Measurements from ENCODE around the gene SEC23IP. TPM values are rescaled to one million over a fixed set of nuclear protein-coding genes. Genes with fewer than 3 reads are reported as not detected.

SEC23IP gene
- polyA plus RNA-seq, 3 donors: 64.8 to 71.2 (median 70.8) TPM

DNA sequence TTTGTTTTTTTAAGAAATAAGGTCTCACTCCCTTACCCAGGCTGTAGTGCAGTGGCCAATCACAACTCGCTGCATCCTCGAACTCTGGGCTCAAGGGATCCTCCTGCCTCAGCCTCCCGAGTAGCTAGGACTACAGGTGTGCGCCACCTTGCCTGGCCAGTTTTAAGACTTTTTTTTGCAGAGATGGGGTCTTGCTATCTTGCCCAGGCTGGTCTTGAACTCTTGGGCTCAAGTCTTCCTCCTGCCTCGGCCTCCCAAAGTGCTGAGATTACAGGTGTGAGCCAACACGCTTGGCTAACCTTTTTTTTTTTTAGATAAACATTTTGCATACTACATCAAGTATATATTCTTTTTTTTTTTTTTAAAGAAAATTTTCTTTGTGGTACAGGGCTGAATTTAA is 18.2 kb downstream of the SEC23IP start:
- no peak for DNase-seq (ENCODE audit: extremely low read depth in 1 of 11, low read depth in 9 of 11, low spot score in 4 of 11)

DNA sequence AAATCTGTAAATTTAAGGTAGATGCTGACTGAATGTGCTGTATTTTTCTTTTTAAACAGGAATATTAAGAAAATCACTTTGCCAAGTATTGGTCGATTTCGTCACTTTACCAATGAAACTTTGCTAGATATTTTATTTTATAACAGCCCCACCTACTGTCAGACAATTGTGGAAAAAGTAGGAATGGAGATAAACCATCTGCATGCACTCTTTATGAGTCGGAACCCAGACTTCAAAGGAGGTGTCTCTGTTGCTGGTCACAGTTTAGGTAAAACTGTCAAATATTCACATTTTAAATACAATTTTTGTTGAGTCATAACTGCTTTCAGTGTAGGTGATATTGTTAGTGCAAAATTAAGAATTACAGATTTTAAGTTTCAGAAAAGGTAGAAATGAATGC is 25.2 kb downstream of the SEC23IP start:
- DNase-seq (ENCODE audit: extremely low read depth in 1 of 11, low read depth in 9 of 11, low spot score in 4 of 11): no peak

DNA sequence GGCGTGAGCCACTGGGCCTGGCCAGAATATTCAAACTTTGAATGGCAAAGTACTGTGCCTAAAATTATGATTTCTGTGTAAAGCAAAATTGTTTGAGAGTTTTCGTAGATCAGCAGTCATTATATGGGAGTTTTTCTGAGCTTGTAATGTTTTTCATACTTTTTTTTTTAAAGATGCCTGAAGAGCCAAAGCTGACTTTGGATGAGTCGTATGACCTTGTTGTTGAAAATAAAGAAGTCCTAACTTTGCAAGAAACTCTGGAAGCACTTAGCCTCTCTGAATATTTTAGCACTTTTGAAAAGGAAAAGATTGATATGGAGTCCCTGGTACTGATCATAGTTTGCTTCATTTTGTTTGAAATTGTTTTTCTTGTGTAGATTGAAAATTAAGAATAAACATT is 26.7 kb downstream of the SEC23IP start:
- DNase-seq (ENCODE audit: extremely low read depth in 1 of 11, low read depth in 9 of 11, low spot score in 4 of 11): no peak

DNA sequence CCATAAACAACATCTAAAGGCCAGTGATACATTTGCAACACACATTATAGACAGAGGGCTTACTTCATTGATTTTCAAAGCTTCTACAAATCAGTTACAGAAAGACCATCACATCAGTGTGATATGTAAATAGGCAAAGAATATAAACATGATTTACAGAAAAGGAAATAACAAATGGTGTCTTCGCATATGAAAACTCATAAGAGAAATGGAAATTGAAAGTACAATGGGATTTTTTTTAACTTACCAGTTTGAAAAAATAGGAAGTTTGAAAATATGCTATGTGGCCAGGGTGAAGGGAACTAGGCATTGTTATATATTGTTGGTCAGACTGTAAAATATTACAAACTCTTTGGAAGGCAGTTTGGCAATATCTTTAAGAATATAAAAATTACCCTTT is 27.3 kb downstream of the SEC23IP start:
- DNase-seq (ENCODE audit: extremely low read depth in 1 of 11, low read depth in 9 of 11, low spot score in 4 of 11): no peak

DNA sequence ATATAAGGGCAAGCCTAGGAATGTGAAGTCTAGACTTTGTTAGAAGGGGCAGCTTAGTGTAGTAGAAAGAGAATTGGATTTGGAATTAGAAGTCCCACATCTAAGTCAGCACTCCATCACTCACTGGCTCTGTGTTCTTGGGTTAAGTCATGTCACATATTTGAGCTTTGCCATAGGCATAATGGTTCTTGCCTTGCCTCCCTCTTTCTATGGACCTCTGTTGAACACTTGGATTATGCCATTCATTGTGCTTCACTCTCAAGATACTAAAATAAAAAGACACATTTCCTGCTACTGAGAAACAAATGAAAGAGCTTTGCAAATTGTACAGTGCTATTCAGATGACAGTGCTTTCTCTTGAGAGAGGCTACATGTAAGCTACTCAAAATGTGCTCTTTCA is 35.9 kb downstream of the SEC23IP start:
- DNase-seq (ENCODE audit: extremely low read depth in 1 of 11, low read depth in 9 of 11, low spot score in 4 of 11): no peak

DNA sequence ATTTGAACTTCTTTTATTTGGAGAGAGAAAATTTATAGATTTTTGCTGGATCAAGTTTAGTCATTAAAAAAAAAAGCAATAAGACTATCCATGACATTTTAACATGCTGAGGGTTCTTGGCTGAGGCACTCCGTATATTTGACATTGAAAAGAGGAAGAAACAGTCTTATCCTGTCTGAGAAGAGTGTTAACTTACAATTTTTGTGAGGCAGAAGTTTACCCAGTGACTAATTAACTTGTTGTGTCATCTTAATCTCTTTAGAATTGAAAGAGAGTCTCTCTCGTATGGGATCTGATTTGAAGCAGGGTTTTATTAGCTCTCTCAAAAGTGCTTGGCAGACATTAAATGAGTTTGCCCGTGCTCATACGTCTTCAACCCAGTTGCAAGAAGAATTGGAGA is 39.3 kb downstream of the SEC23IP start:
- no peak for DNase-seq (ENCODE audit: extremely low read depth in 1 of 11, low read depth in 9 of 11, low spot score in 4 of 11)

DNA sequence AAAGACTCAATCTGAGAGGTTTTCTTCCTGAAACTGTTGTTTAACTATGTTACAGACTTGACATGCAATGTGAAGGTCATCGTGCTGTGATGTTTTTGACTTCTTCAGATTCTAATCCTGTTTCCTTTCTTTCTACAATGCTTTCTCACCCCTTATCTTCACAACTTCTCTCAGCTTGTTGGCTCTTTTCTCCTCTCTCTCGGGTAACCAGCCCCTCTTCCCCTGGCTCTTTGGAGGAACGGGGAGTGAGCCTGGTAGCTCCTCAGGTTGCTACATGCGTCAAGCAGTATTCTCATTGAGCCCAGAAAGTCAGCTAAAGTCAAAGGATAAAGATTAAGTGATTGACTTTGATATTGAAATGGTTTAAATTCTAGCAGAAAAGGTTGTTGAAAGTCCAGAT is 40.1 kb downstream of the SEC23IP start:
- no peak for DNase-seq (ENCODE audit: extremely low read depth in 1 of 11, low read depth in 9 of 11, low spot score in 4 of 11)

DNA sequence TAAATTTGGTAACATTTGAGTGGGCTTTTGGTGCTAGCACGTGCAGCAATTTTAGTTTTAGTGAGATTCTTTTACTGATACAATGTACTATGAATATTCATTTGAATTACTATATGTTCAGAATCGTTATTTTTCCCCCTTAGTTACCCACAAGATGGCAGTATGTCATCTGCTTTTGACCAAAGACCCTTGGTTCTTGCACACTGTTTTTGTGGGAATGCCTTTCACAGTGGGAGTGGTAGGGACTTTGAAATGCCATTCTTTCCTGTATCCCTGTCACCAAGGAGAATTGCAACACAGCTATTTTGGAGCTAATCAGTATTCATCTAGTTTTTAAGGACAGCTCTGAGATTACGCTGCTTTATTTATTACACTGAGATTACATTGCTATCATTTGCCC is 40.6 kb downstream of the SEC23IP start:
- peak in 9 of 11 donors; percentile 17 to 60 (median 31) for DNase-seq (ENCODE audit: extremely low read depth in 1 of 11, low read depth in 9 of 11, low spot score in 4 of 11)

DNA sequence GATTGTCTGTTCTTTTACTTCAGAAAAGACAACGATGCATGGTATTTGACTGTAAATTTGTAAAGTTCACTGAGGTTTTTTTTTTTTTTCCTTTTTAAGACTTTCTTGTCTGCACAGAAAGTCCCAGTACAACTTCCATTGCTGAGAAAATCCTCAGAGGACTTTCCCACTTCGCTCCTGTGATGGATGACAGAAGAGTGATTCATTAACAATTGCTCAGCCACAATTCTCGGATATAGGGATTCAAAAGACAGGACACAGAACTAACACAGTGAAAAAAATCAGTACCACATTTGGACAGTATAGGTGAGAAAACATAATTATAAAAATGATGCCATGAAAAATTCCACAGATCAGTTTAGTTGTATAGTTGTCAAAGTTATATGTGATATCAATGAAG is 48.0 kb downstream of the SEC23IP start:
- peak in 1 of 11 donors; percentile 14 for DNase-seq (ENCODE audit: extremely low read depth in 1 of 11, low read depth in 9 of 11, low spot score in 4 of 11)

DNA sequence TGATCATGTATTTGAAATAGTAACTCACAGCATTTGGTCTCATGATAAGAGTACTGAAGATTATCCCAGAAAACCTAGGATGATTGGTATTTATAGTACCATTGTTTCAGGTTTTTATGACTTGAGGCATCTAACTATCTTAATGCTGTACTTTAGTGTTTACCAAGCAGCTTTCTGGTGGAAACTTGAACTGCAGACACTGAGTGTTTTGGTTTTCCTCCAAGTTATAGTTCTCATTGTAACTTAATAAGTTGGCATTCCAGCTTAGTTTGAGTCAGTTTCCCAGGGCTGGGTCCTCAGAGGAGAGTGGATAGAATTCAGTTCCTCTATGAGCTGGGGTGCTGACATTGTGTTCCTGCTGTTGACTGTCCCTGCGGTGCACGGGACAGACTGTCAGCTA is 50.4 kb downstream of the SEC23IP start:
- DNase-seq (ENCODE audit: extremely low read depth in 1 of 11, low read depth in 9 of 11, low spot score in 4 of 11): no peak

DNA sequence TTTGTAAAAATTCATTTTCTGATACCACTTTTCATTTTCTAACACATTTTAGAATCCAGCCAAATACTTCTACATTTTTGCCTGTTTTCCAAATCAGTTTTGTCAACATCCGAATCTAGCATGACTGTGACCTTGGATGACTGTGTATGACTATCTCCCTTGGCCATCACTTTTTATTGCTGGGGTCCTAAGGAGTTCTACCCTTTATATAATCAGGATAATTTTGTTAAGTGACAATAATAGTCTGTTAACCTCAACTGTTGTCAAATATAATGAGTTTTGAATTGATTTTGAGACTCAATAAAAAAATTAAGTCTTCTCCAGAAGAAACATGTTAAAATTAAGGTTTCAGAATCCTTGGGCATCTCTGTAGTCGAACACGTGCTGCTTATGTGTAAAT is 53.3 kb downstream of the SEC23IP start:
- no peak for DNase-seq (ENCODE audit: extremely low read depth in 1 of 11, low read depth in 9 of 11, low spot score in 4 of 11)

DNA sequence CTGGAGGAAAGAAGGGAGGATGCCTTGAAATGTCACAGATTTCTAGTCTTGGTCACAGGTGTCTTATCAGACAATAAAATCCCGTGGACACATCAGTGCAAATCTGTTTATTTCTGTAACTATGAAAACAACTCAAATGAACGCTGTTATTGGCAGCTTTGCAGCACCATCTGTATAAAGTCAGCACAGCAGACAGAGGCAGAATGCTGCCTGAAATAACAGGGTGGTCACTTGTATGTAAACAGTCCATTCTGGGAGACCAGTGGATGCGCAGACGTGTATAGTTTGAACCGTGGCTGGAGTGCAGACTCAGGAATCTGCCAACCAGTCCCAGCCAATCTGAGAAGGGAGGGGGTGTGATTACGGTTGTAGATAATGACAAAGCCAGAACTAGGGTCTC is 54.8 kb downstream of the SEC23IP start:
- peak in 3 of 11 donors; percentile 6 to 24 (median 13) for DNase-seq (ENCODE audit: extremely low read depth in 1 of 11, low read depth in 9 of 11, low spot score in 4 of 11)

DNA sequence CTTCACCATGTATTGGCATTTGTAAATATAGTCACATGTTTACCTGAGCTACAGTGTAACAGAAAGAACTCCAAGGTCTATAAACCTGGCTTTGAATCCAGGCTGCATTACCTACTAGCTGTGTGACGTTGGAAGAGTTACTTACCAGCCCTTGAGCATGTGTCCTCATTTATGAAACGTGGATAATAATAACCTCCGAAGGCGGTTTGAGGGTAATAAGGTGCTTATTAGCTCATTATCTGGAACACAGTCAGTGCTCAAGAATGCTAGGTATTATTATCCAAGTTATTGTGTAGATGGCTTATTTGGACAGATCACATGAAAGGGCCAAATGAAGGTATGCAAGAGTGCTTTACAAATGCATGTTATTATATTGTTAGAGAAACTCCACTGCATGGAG is 64.9 kb downstream of the SEC23IP start:
- no peak for DNase-seq (ENCODE audit: extremely low read depth in 1 of 11, low read depth in 9 of 11, low spot score in 4 of 11)

DNA sequence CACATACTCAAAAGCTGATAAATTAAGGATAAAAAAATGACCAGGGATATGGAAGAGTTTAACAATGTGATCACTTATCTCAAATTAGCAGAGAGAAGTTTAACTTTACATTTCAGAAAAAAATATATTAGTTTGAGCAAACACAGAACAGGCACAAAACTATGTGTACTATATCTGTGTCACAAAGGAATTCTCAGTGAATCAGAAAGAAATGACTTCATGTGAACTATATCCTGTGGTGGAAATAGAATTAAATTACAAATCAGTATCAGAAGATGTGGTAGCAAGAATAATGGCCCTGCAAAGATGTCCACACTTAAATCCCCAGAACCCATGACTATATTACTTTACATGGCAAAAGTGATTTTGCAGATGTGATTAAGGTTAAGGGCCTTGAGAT is 70.3 kb downstream of the SEC23IP start:
- DNase-seq (ENCODE audit: extremely low read depth in 1 of 11, low read depth in 9 of 11, low spot score in 4 of 11): no peak

DNA sequence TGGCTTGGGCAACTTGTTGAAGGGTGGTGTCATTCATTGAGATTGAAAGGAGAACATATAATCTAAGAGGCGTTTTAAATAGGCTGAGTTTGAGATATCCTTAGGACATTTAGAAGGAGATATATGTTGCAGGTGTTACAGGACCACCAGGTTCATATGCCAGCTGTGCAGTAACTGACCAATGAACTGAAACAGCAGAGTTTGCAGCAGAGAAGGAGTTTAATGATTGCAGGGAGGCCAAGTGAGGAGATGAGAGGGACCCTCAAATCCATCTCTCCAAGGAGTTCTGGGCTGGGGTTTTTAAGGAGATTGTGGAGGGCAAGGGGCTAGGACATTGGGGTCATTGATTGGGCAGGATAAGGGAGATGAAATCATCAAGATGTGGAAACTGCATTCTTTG is 74.5 kb downstream of the SEC23IP start:
- no peak for DNase-seq (ENCODE audit: extremely low read depth in 1 of 11, low read depth in 9 of 11, low spot score in 4 of 11)

DNA sequence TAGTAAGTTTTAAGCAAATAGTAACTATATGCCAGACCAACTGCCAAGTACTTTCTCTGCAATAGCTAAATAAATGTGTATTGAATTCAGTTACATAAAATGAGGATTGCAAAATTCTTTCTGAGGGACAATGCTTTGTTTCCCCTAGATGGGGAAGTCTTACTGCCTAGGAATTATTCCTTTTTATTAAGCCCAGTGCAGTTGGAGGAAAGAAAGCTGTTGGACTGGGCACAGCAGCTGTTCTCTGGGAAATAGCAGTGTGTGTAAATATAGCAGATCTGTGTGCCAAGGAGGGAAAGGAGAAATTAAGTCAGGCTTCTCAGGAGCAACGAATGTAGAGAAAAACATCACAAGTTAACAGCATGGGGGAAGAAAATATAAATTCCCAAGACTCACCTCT is 77.1 kb downstream of the SEC23IP start:
- DNase-seq (ENCODE audit: extremely low read depth in 1 of 11, low read depth in 9 of 11, low spot score in 4 of 11): no peak

DNA sequence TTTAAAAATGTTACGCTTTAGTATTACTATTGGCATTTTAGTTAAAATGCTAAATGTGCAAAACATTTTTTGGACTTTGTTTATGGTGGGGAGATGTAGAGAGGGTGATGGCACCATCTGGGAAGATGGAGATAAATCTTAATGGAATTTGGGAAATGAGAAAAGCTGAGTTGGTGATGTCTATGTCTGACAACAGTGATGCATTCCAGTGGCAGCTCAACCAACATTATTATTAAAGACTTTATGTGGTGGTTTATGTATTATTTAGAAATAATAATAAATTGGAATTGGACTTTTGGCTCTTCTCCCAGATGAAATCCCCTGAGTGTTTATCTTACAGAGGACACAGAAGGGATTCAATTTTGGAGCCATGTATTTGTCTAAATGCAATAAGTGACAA is 77.6 kb downstream of the SEC23IP start:
- no peak for DNase-seq (ENCODE audit: extremely low read depth in 1 of 11, low read depth in 9 of 11, low spot score in 4 of 11)

DNA sequence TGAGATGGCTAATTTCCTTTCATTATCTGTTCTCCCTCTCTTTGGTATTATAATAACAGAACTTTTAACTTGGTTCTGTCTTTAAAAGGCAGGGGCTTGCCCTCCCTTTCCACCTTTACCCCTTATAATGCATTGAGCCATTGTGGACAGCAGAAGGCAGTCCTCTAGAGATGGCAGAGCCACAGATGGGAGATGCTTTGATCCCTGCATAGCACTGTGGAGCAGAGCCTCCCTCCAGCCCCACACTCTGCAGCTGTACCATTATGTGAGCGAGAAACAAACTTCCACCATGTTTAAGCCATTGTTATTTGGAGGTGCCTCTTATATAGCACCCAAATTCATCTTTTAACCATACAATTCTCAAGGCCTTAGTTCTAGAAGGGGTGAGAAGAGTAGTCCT is 78.4 kb downstream of the SEC23IP start:
- no peak for DNase-seq (ENCODE audit: extremely low read depth in 1 of 11, low read depth in 9 of 11, low spot score in 4 of 11)

DNA sequence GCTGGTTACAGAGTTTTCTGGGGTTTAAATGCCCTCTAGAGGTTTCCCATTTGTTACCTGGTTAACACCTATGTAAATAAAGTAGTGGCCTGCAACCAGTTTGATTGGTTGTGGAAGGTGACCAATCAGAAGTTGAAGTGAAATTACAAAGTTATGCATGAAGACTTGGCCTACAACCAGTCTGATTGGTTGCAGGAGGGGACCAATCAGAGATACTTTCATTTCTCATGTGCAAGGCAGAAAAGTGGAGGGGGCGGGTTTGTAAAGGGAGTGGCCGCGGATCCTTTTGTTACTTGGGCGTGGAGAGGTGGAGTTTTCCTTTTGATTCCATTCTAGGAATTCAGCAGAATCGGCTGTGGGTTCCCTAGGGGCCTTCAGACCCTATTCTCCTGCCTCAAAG is 80.8 kb downstream of the SEC23IP start:
- DNase-seq (ENCODE audit: extremely low read depth in 1 of 11, low read depth in 9 of 11, low spot score in 4 of 11): no peak

DNA sequence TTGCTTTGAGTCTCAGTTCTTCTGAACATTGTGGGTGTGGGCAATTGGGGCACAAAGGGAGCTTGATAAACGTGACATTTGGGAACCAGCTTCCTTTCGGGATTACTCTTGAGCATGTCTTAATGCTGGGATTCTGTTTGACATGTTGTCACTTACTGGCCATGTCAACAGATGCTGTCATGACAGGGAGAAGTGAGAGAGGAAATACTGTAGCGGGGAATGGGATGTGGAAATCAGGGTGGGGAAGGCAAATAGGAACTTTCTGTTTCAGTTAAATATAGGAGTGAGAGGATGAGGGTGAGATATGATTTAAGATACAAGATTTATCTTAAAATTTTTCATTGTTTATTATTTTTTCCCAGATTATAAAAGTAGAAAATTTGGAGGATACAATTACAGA is 83.9 kb downstream of the SEC23IP start:
- DNase-seq (ENCODE audit: extremely low read depth in 1 of 11, low read depth in 9 of 11, low spot score in 4 of 11): no peak

DNA sequence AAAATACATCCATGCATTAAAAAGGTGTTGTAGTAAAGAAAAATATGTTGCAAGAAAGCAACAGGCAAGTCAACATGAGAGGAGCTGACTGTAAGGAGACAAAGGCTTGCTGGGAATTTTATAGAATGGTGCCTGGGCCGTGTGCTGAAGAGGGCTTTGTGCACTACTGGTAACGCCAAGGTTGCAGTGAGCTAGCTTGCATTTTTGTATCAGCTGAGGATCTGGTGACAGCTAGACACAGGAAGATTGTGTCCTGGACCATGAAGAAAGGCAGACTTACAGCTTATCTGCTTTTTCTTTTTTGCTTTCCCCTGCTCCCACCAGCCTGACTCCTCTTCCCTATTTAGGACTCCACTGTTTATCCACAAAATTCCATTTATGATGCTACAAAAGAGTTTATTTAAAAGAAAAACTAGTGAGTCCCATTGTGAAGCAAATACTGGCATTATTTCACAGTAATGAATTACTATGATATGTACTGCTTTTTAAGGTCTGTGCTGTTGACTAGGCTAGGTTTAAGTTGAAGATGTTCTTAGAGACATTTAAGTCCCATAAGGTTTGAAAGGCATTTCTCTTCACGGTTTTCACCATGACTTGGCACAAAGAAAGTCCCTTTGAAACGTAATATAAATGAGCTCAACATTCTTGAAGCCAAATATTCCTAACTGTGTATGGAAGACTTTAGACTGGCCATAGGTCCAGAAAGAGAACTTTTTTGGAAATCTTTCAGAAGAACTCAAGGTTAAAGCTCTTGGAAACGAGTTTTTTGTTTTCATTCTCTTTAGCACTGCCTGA is 88.6 kb downstream of the SEC23IP start:
- no peak for DNase-seq (ENCODE audit: extremely low read depth in 1 of 11, low read depth in 9 of 11, low spot score in 4 of 11)
